ENCODE results near the gene SHISA7.

GRCh38 chr19:55382013-55382412, 61.1 kb downstream of the SHISA7 start:
- no peak for TF ChIP-seq EZH2 (IDR thresholded peaks at IDR 0.05; ENCODE audit: insufficient read depth, poor library complexity, severe bottlenecking)
- TF ChIP-seq EZH2phosphoT487 (IDR thresholded peaks at IDR 0.05; ENCODE audit: insufficient read depth, low read depth), result no peak
